GM19193 (cell line): Measurements from ENCODE around the gene LOC128125822.

Source experiments
- POLR2A ChIP-seq: IDR thresholded peaks from 4 replicates; pipeline ENCODE4 v1.6.1; 2011; ENCODE audit not compliant: insufficient read depth, insufficient read length; ENCODE audit errors: extremely low read depth

LOC128125822 gene

GRCh38 chr6:63573076-63573898, 1.0 kb downstream of the LOC128125822 start:
- peak; percentile 89 for TF ChIP-seq POLR2A

- no peak for TF ChIP-seq POLR2A
These were observed 1.7 kb downstream of the LOC128125822 start for GRCh38 chr6:63573899-63574553.

- TF ChIP-seq POLR2A, result no peak
These were observed 2.2 kb downstream of the LOC128125822 start for GRCh38 chr6:63574554-63574900.

- TF ChIP-seq POLR2A, result no peak
These were observed 4.0 kb downstream of the LOC128125822 start for GRCh38 chr6:63576147-63576772.

GRCh38 chr6:63576985-63577712, 4.9 kb downstream of the LOC128125822 start:
- TF ChIP-seq POLR2A, result no peak

- no peak for TF ChIP-seq POLR2A
These were observed 6.5 kb downstream of the LOC128125822 start for GRCh38 chr6:63578757-63579156.

- no peak for TF ChIP-seq POLR2A
These were observed 7.8 kb downstream of the LOC128125822 start for GRCh38 chr6:63579937-63580703.

- no peak for TF ChIP-seq POLR2A
These were observed 8.4 kb downstream of the LOC128125822 start for GRCh38 chr6:63580704-63580961.

- TF ChIP-seq POLR2A, result no peak
These were observed 9.2 kb downstream of the LOC128125822 start for GRCh38 chr6:63581355-63582013.

GRCh38 chr6:63582579-63583231, 10.4 kb downstream of the LOC128125822 start:
- peak; percentile 20 for TF ChIP-seq POLR2A

GRCh38 chr6:63584125-63584514, 11.8 kb downstream of the LOC128125822 start:
- no peak for TF ChIP-seq POLR2A

GRCh38 chr6:63584566-63584965, 12.3 kb downstream of the LOC128125822 start:
- TF ChIP-seq POLR2A, result peak; percentile 23

- TF ChIP-seq POLR2A, result no peak
These were observed 17.7 kb downstream of the LOC128125822 start for GRCh38 chr6:63589952-63590411.
